Loucy (cell line): ENCODE results near the gene TXNDC11.

Experiments
- EZH2phosphoT487 ChIP-seq: fragments of 200-600 bp; IDR thresholded peaks from 2 replicates; pipeline ENCODE4 v1.6.1; 2018; ENCODE audit warnings: antibody characterized with exemption, mild to moderate bottlenecking, moderate library complexity, borderline replicate concordance
- TF ChIP-seq, protein P1 (sequence below): fragments of 200-600 bp; sonication (generic); conservative IDR thresholded peaks from 2 replicates; pipeline ENCODE4 v1.5.1; 2014; ENCODE audit warnings: mild to moderate bottlenecking, antibody characterized with exemption, low read length

DNA sequence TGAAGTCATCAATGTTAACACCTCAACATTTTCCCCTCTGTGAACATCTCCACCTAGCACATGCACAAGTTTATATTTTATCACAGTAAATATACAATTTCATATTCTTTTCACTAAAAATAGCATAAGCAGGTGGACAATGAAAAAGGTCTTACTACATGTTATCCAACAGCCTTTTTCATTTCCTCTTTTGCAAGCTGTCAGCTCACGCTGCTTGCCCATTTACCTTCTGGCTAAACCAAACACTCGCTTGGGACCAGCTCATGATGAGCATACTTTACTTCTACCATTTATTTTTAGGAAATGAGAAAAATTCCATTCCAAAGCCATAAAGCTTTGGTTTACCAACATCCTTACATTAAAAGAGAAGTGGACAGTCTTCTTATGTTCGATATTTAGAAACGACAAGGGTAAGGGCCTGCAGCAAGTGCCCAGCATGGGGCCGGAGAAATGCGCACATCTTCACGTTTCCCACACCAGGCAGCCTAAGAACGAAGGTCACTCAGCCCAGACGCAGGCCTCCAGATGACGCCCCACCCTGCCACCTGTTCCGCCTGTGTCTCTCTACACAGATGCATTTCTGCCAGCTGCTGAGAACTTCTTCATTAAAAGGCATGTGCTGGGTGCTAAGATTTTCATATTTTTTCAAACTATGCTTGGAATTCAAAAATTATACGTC lies 60.5 kb downstream of the TXNDC11 start:
- TF ChIP-seq, protein P1, sequence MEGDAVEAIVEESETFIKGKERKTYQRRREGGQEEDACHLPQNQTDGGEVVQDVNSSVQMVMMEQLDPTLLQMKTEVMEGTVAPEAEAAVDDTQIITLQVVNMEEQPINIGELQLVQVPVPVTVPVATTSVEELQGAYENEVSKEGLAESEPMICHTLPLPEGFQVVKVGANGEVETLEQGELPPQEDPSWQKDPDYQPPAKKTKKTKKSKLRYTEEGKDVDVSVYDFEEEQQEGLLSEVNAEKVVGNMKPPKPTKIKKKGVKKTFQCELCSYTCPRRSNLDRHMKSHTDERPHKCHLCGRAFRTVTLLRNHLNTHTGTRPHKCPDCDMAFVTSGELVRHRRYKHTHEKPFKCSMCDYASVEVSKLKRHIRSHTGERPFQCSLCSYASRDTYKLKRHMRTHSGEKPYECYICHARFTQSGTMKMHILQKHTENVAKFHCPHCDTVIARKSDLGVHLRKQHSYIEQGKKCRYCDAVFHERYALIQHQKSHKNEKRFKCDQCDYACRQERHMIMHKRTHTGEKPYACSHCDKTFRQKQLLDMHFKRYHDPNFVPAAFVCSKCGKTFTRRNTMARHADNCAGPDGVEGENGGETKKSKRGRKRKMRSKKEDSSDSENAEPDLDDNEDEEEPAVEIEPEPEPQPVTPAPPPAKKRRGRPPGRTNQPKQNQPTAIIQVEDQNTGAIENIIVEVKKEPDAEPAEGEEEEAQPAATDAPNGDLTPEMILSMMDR: no peak
- TF ChIP-seq EZH2phosphoT487: no peak
